Retinal pigment epithelial cell (primary cell): ENCODE data around the gene NUP210L.
A peak's percentile ranks its signal among the peaks of the same experiment; 100 is the strongest.

Source experiments
- DNase-seq: peaks from one replicate; pipeline ENCODE4 v3.0.0-alpha.2; 2010; ENCODE audit warnings: low read depth
- H3K4me3 ChIP-seq: 2 replicates; pipeline ENCODE4 v1.5.1; 2011; ENCODE audit warnings: mild to moderate bottlenecking, low read length, control low read depth, moderate library complexity
- CTCF ChIP-seq: conservative IDR thresholded peaks from 2 replicates; pipeline ENCODE4 v1.5.1; 2011; ENCODE audit warnings: low read depth, low read length, control low read depth, inconsistent platforms

NUP210L gene

GRCh38 chr1:153995202-153995601 is 159.7 kb downstream of the NUP210L start:
- DNase-seq, result no peak
- H3K4me3 ChIP-seq, result no peak overlapping the region
- TF ChIP-seq CTCF, result no peak

- peak overlapping the region; percentile 93 for H3K4me3 ChIP-seq
- TF ChIP-seq CTCF, result no peak
- DNase-seq, result no peak
Observed at GRCh38 chr1:153991806-153992205, 163.1 kb downstream of the NUP210L start.

- H3K4me3 ChIP-seq, result peak overlapping the region; percentile 93
- DNase-seq, result no peak
- no peak for TF ChIP-seq CTCF
Observed at GRCh38 chr1:153991151-153991630, 163.7 kb downstream of the NUP210L start.

GRCh38 chr1:153990468-153991150 is 164.3 kb downstream of the NUP210L start, which contains the start of gene RPS27:
TSS of gene RPS27 (plus strand) at chr1:153990762. CDS start at chr1:153990797, 35 bp downstream.
- TF ChIP-seq CTCF, result no peak
- DNase-seq, result peak; percentile 95
- H3K4me3 ChIP-seq, result peak within 1 kb of the TSS; percentile 93

- no peak overlapping the region for H3K4me3 ChIP-seq
- no peak for TF ChIP-seq CTCF
- DNase-seq, result no peak
Observed at GRCh38 chr1:153987621-153988020, 167.3 kb downstream of the NUP210L start.

GRCh38 chr1:153985941-153986761 is 168.7 kb downstream of the NUP210L start, which contains the start of gene RAB13:
TSS of gene RAB13 (minus strand) at chr1:153986339. CDS start at chr1:153986236, 103 bp downstream.
- no peak for DNase-seq
- TF ChIP-seq CTCF, result no peak
- H3K4me3 ChIP-seq, result peak within 1 kb of the TSS; percentile 87
